SK-N-SH treated with all-trans-retinoic acid at 6 μM for 48 hours (cell line): ENCODE results near the gene RNF166.

Experiments used
- ATAC-seq: fragments of 200-7000 bp; cut with Tn5 transposase; 3 replicates; pipeline ENCODE4 v1.9.1; 2020; ENCODE audit warnings: mild to moderate bottlenecking, moderate library complexity
- ARNTL ChIP-seq: fragments of 450-650 bp; formaldehyde crosslinking; IDR thresholded peaks from 2 replicates; pipeline ENCODE4 v1.5.0; 2020; ENCODE audit warnings: low read depth, mild to moderate bottlenecking, moderate library complexity, borderline replicate concordance
- BACH2 ChIP-seq: fragments of 250-450 bp; sonication (Bioruptor Pico); IDR thresholded peaks from 2 replicates; pipeline ENCODE4 v1.9.0; 2021; ENCODE audit warnings: mild to moderate bottlenecking, borderline replicate concordance
- ESRRG ChIP-seq: fragments of 250-450 bp; sonication (Bioruptor Pico); IDR thresholded peaks from 2 replicates; pipeline ENCODE4 v1.6.1; 2021; ENCODE audit warnings: mild to moderate bottlenecking
- GLIS3 ChIP-seq: fragments of 250-450 bp; sonication (Bioruptor Pico); IDR thresholded peaks from 2 replicates; pipeline ENCODE4 v1.5.0; 2020; ENCODE audit warnings: mild to moderate bottlenecking, moderate library complexity
- ISL1 ChIP-seq: fragments of 250-450 bp; sonication (Bioruptor Pico); IDR thresholded peaks from 2 replicates; pipeline ENCODE4 v2.1.2; 2022; ENCODE audit warnings: mild to moderate bottlenecking, moderate library complexity
- OSR1 ChIP-seq: fragments of 250-450 bp; sonication (Bioruptor Pico); IDR thresholded peaks from 2 replicates; pipeline ENCODE4 v1.8.0; 2022; ENCODE audit warnings: moderate library complexity, mild to moderate bottlenecking, inconsistent platforms
- PPARA ChIP-seq: fragments of 250-450 bp; sonication (Bioruptor Pico); IDR thresholded peaks from 2 replicates; pipeline ENCODE4 v1.5.0; 2020; ENCODE audit warnings: mild to moderate bottlenecking, borderline replicate concordance
- RARB ChIP-seq: fragments of 250-450 bp; sonication (Bioruptor Pico); IDR thresholded peaks from 2 replicates; pipeline ENCODE4 v1.8.0; 2021; ENCODE audit warnings: mild to moderate bottlenecking, moderate library complexity
- SNAI2 ChIP-seq: fragments of 250-450 bp; sonication (Bioruptor Pico); IDR thresholded peaks from 2 replicates; pipeline ENCODE4 v1.5.0; 2020; ENCODE audit warnings: mild to moderate bottlenecking, moderate library complexity
- TCF4 ChIP-seq: fragments of 250-450 bp; sonication (Bioruptor Pico); IDR thresholded peaks from 2 replicates; pipeline ENCODE4 v1.8.0; 2021; ENCODE audit warnings: mild to moderate bottlenecking, moderate library complexity, borderline replicate concordance
- TOX ChIP-seq: fragments of 250-450 bp; sonication (Bioruptor Pico); IDR thresholded peaks from 2 replicates; pipeline ENCODE4 v1.8.0; 2021; ENCODE audit warnings: mild to moderate bottlenecking, moderate library complexity, borderline replicate concordance
- ZC3H10 ChIP-seq: fragments of 250-450 bp; sonication (Bioruptor Pico); IDR thresholded peaks from 2 replicates; pipeline ENCODE4 v1.5.1; 2021; ENCODE audit warnings: mild to moderate bottlenecking, moderate library complexity
- ZFP3 ChIP-seq: fragments of 250-450 bp; sonication (Bioruptor Pico); IDR thresholded peaks from 2 replicates; pipeline ENCODE4 v1.5.0; 2020; ENCODE audit warnings: mild to moderate bottlenecking, moderate library complexity
- ZFP30 ChIP-seq: fragments of 450-650 bp; formaldehyde crosslinking; IDR thresholded peaks from 2 replicates; pipeline ENCODE4 v1.5.0; 2022; ENCODE audit warnings: mild to moderate bottlenecking, moderate library complexity
- ZNF565 ChIP-seq: fragments of 450-650 bp; formaldehyde crosslinking; conservative IDR thresholded peaks from 2 replicates; pipeline ENCODE4 v1.5.0; 2020; ENCODE audit warnings: low read depth, mild to moderate bottlenecking, moderate library complexity
- ZNF8 ChIP-seq: fragments of 450-650 bp; formaldehyde crosslinking; IDR thresholded peaks from 2 replicates; pipeline ENCODE4 v1.5.0; 2020; ENCODE audit warnings: mild to moderate bottlenecking, moderate library complexity
- TF ChIP-seq, protein P1 (sequence below): fragments of 250-450 bp; sonication (Bioruptor Pico); IDR thresholded peaks from 2 replicates; pipeline ENCODE4 v1.5.0; 2020; ENCODE audit warnings: mild to moderate bottlenecking, moderate library complexity
- TF ChIP-seq, protein P2 (sequence below): fragments of 250-450 bp; sonication (Bioruptor Pico); IDR thresholded peaks from 2 replicates; pipeline ENCODE4 v1.8.0; 2021; ENCODE audit warnings: low read depth, mild to moderate bottlenecking, moderate library complexity, borderline replicate concordance
- TF ChIP-seq, protein P3 (sequence below): fragments of 250-450 bp; sonication (Bioruptor Pico); IDR thresholded peaks from 2 replicates; pipeline ENCODE4 v1.5.1; 2020; ENCODE audit warnings: low read depth, mild to moderate bottlenecking, moderate library complexity
- TF ChIP-seq, protein P4 (sequence below): fragments of 250-450 bp; sonication (Bioruptor Pico); IDR thresholded peaks from 2 replicates; pipeline ENCODE4 v1.5.1; 2021; ENCODE audit warnings: mild to moderate bottlenecking, moderate library complexity
- TF ChIP-seq, protein P5 (sequence below): fragments of 250-450 bp; sonication (Bioruptor Pico); IDR thresholded peaks from 2 replicates; pipeline ENCODE4 v1.8.0; 2020; ENCODE audit warnings: mild to moderate bottlenecking, moderate library complexity, borderline replicate concordance

Gene RNF166

DNA sequence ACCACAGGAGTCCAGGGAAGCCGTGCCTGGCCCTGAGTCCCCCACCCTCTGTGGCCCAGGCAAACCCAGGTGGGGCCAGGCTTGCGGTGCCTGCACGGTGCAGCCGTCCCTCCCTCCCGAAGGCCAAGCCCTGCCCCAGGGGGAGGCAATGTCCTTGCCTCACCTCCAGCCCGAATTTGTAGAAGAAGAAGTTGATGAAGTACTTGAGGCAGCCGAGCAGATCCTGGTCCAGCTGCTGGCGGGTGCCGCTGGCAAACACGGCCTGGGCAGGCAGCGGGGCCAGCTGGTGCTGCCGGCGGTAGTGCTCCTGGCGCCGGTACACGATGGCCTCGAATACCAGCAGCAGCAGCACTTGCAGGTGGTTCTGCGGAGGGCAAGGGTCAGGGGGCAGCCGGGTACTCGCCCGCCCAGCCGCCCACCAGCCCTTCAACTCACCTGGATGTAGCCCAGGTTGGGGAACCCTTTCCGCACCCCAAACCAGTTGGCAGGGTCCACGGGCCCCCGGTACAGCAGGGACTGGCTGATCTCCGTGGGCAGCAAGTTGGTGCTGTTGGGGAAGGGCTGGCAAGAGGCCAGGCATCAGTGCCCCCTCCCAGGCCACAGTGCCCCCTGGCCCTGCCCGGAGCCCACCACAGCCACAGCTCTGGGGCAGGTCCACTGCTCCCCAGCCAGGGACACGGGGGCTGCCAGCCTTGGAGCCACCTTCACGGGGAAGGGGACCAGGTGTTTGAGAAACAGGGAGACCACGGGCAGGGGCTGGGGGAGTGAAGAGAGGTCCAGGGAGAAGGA lies 26.2 kb upstream of the RNF166 start:
- no peak for ATAC-seq
- TF ChIP-seq, protein P1, sequence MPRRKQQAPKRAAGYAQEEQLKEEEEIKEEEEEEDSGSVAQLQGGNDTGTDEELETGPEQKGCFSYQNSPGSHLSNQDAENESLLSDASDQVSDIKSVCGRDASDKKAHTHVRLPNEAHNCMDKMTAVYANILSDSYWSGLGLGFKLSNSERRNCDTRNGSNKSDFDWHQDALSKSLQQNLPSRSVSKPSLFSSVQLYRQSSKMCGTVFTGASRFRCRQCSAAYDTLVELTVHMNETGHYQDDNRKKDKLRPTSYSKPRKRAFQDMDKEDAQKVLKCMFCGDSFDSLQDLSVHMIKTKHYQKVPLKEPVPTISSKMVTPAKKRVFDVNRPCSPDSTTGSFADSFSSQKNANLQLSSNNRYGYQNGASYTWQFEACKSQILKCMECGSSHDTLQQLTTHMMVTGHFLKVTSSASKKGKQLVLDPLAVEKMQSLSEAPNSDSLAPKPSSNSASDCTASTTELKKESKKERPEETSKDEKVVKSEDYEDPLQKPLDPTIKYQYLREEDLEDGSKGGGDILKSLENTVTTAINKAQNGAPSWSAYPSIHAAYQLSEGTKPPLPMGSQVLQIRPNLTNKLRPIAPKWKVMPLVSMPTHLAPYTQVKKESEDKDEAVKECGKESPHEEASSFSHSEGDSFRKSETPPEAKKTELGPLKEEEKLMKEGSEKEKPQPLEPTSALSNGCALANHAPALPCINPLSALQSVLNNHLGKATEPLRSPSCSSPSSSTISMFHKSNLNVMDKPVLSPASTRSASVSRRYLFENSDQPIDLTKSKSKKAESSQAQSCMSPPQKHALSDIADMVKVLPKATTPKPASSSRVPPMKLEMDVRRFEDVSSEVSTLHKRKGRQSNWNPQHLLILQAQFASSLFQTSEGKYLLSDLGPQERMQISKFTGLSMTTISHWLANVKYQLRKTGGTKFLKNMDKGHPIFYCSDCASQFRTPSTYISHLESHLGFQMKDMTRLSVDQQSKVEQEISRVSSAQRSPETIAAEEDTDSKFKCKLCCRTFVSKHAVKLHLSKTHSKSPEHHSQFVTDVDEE, result no peak
- TF ChIP-seq ZFP30, result no peak
- TF ChIP-seq TCF4 (CRISPR knock-in tag), result no peak
- TF ChIP-seq ZNF8 (CRISPR knock-in tag), result no peak
- no peak for TF ChIP-seq ESRRG (CRISPR knock-in tag)
- TF ChIP-seq ZNF565 (CRISPR knock-in tag), result no peak
- no peak for TF ChIP-seq BACH2 (CRISPR knock-in tag)
- TF ChIP-seq SNAI2 (CRISPR knock-in tag), result no peak
- TF ChIP-seq, protein P2, sequence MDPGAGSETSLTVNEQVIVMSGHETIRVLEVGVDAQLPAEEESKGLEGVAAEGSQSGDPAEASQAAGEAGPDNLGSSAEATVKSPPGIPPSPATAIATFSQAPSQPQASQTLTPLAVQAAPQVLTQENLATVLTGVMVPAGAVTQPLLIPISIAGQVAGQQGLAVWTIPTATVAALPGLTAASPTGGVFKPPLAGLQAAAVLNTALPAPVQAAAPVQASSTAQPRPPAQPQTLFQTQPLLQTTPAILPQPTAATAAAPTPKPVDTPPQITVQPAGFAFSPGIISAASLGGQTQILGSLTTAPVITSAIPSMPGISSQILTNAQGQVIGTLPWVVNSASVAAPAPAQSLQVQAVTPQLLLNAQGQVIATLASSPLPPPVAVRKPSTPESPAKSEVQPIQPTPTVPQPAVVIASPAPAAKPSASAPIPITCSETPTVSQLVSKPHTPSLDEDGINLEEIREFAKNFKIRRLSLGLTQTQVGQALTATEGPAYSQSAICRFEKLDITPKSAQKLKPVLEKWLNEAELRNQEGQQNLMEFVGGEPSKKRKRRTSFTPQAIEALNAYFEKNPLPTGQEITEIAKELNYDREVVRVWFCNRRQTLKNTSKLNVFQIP, result no peak
- TF ChIP-seq ZC3H10, result no peak
- TF ChIP-seq, protein P3, sequence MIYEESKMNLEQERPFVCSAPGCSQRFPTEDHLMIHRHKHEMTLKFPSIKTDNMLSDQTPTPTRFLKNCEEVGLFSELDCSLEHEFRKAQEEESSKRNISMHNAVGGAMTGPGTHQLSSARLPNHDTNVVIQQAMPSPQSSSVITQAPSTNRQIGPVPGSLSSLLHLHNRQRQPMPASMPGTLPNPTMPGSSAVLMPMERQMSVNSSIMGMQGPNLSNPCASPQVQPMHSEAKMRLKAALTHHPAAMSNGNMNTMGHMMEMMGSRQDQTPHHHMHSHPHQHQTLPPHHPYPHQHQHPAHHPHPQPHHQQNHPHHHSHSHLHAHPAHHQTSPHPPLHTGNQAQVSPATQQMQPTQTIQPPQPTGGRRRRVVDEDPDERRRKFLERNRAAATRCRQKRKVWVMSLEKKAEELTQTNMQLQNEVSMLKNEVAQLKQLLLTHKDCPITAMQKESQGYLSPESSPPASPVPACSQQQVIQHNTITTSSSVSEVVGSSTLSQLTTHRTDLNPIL, result no peak
- no peak for TF ChIP-seq ARNTL (CRISPR knock-in tag)
- TF ChIP-seq RARB (CRISPR knock-in tag), result no peak
- no peak for TF ChIP-seq OSR1 (CRISPR knock-in tag)
- no peak for TF ChIP-seq PPARA
- TF ChIP-seq, protein P4, sequence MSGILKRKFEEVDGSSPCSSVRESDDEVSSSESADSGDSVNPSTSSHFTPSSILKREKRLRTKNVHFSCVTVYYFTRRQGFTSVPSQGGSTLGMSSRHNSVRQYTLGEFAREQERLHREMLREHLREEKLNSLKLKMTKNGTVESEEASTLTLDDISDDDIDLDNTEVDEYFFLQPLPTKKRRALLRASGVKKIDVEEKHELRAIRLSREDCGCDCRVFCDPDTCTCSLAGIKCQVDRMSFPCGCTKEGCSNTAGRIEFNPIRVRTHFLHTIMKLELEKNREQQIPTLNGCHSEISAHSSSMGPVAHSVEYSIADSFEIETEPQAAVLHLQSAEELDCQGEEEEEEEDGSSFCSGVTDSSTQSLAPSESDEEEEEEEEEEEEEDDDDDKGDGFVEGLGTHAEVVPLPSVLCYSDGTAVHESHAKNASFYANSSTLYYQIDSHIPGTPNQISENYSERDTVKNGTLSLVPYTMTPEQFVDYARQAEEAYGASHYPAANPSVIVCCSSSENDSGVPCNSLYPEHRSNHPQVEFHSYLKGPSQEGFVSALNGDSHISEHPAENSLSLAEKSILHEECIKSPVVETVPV, result no peak
- TF ChIP-seq ZFP3 (CRISPR knock-in tag), result no peak

DNA sequence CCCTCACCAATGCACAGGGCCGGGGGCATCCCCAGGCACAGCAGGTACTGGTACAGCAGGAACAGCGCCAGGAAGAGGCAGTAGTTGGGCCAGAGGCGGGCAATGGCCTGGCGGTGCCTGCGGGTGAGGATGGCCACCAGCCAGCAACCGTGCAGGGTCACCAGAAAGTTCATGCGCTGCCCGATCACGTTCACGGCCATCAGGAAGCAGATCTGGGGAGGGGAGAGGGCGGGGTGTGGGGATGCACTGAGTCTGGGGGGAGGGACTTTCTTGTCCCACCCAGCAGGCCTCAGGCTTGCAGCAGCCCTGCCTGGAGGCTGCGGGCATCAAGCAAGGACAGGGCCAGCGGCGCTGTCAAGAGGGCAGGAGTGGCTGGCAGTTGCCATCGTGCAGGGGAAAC lies 25.5 kb upstream of the RNF166 start:
- ATAC-seq, result peak; percentile 32
- no peak for TF ChIP-seq TOX (CRISPR knock-in tag)
- TF ChIP-seq, protein P5, sequence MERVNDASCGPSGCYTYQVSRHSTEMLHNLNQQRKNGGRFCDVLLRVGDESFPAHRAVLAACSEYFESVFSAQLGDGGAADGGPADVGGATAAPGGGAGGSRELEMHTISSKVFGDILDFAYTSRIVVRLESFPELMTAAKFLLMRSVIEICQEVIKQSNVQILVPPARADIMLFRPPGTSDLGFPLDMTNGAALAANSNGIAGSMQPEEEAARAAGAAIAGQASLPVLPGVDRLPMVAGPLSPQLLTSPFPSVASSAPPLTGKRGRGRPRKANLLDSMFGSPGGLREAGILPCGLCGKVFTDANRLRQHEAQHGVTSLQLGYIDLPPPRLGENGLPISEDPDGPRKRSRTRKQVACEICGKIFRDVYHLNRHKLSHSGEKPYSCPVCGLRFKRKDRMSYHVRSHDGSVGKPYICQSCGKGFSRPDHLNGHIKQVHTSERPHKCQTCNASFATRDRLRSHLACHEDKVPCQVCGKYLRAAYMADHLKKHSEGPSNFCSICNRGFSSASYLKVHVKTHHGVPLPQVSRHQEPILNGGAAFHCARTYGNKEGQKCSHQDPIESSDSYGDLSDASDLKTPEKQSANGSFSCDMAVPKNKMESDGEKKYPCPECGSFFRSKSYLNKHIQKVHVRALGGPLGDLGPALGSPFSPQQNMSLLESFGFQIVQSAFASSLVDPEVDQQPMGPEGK (CRISPR knock-in tag), result no peak; the same call in 1 of the 2 replicates
- TF ChIP-seq SNAI2 (CRISPR knock-in tag), result no peak
- no peak for TF ChIP-seq OSR1 (CRISPR knock-in tag)
- no peak for TF ChIP-seq ESRRG (CRISPR knock-in tag)
- no peak for TF ChIP-seq ZFP3 (CRISPR knock-in tag)
- TF ChIP-seq, protein P3, result no peak
- no peak for TF ChIP-seq RARB (CRISPR knock-in tag)
- TF ChIP-seq BACH2 (CRISPR knock-in tag), result no peak
- no peak for TF ChIP-seq ZNF8 (CRISPR knock-in tag)
- TF ChIP-seq, protein P4, result no peak
- no peak for TF ChIP-seq GLIS3 (CRISPR knock-in tag)
- no peak for TF ChIP-seq PPARA
- no peak for TF ChIP-seq ISL1 (CRISPR knock-in tag)
- no peak for TF ChIP-seq TCF4 (CRISPR knock-in tag)
- TF ChIP-seq, protein P2, result no peak
